ENCODE results near the gene ZFPM1.
A peak's percentile ranks its signal among the peaks of the same experiment; 100 is the strongest.
"Not testable (repeated sequence)": the region's sequence is repeated elsewhere in the genome, so short reads cannot be mapped to it uniquely, and the experiment has no call there.

ZFPM1 gene

GRCh38 chr16:88466175-88466862 lies 13.2 kb downstream of the ZFPM1 start:
- no peak for DNase-seq (ENCODE audit: low spot score)

- no peak for DNase-seq (ENCODE audit: low spot score)
Observed at GRCh38 chr16:88466949-88467348, 13.9 kb downstream of the ZFPM1 start.

- no peak for DNase-seq (ENCODE audit: low spot score)
Observed at GRCh38 chr16:88467541-88467944, 14.5 kb downstream of the ZFPM1 start.

GRCh38 chr16:88468275-88469129 lies 15.4 kb downstream of the ZFPM1 start:
- peak; percentile 84 for DNase-seq (ENCODE audit: low spot score)

DNA sequence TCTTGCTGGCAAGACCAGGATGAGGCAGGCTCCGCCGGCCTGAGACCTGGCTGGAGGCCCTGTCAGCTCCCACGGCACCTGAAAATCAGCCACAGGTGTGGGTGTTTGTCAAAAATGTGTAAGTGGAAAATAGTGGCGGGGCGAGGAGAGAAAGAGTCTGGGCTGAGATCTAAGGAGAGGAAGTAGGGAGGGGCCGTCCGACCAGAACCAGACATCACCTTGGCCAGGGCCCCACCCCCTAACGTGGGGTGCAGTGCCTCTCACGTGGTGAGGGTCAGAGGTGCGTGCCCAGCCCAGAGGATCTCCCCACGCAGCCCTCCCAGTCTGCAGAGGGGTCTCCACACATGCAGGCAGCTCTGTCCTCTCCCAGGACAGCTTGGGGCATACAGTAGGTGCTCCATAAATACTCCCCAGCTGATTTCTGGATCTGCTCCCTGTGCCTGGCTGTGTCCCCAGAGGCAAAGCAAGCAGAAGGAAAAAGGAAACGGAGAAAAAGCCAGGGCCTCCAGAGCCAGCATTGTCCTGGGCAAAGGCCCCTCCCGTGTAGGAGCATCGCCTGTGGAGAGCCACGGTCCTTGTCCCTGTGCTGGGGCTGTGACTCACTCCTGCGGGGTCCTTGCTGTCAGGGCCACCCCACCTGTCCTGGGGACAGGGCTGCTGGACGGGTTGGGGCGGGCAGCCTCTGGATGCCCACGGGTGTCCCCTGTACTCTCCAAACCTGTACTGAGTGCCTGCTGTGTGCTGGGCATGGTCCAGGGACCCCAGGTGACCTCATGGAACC lies 16.7 kb downstream of the ZFPM1 start:
- no peak for DNase-seq (ENCODE audit: low spot score)

DNA sequence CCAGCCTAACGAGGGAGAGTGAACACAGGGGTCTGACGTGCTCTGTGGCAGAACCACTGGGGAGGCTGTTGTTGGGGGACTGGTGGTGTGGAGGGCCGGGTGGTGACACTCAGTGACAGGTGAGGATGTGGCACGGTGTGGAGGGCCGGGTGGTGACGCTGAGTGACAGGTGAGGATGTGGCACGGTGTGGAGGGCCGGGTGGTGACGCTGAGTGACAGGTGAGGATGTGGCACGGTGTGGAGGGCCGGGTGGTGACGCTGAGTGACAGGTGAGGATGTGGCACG lies 17.3 kb downstream of the ZFPM1 start:
- not testable (repeated sequence) for DNase-seq (ENCODE audit: low spot score)

- not testable (repeated sequence) for DNase-seq (ENCODE audit: low spot score)
Observed at GRCh38 chr16:88470696-88471095, 17.6 kb downstream of the ZFPM1 start.

DNA sequence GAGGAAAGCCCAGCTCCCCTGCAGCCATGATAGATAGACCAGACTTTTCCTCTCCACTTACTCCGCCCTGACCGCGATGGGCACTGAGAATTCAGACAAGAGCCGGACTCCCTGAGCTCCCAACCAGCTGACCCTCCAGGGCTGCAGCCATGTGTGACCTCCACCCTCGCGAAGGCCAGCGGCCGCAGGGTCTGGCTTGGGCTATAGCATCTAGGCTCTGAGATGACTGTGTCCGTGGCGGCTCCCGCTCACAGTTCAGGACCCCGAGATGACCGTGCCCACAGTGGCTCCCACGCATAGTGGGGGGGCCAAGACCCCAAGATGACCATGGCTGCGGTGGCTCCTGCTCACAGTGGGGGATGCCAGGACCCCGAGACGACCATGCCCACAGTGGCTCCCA lies 18.0 kb downstream of the ZFPM1 start:
- DNase-seq (ENCODE audit: low spot score): no peak

- DNase-seq (ENCODE audit: low spot score): no peak
Observed at GRCh38 chr16:88471575-88471974, 18.5 kb downstream of the ZFPM1 start.

GRCh38 chr16:88472069-88472468 lies 19.0 kb downstream of the ZFPM1 start:
- no peak for DNase-seq (ENCODE audit: low spot score)

- DNase-seq (ENCODE audit: low spot score): no peak
Observed at GRCh38 chr16:88472637-88473205, 19.6 kb downstream of the ZFPM1 start.

GRCh38 chr16:88473666-88474534 lies 20.8 kb downstream of the ZFPM1 start:
- DNase-seq (ENCODE audit: low spot score): no peak

DNA sequence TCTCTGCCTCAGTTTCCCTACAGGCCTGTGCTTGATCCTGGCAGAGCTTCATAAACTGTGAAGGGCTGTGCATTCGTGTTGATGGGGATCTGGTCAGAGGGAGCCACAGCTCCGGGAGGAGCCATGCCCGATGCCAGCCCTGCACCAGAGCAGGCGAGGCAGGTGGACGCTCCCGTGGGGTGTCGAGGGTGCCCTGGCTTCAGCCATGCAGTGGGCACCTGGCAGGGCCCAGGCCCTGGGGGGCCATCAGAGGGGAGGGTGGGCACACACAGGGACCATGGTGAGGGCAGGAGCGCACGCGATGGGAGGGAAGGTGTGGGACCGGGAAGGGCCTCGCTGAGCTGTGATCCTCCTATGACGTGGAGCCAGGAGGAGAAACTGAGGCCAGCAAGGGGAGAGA lies 22.0 kb downstream of the ZFPM1 start:
- no peak for DNase-seq (ENCODE audit: low spot score)

DNA sequence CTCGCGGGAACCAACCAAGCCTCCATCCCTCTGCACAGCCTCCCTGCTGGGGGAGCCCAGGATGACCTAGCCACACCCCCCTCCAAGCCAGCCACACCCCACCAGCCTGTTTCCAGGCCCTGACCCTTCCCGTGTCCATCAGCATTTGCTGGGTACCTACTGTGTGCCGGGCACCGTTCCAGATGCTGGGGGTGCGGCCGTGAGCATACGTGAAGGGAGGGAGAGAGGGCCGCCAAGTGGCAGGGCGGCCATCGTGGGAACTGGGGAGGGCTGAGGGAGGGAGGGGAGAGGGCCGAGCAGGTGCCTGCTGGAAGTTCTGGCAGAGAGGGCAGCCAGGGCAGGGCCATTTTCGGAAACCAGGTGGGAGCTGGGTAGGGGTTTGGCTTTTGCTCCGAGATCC lies 23.1 kb downstream of the ZFPM1 start:
- no peak for DNase-seq (ENCODE audit: low spot score)

GRCh38 chr16:88476817-88477397 lies 23.8 kb downstream of the ZFPM1 start:
- no peak for DNase-seq (ENCODE audit: low spot score)

- no peak for DNase-seq (ENCODE audit: low spot score)
Observed at GRCh38 chr16:88477631-88478519, 24.8 kb downstream of the ZFPM1 start.

DNA sequence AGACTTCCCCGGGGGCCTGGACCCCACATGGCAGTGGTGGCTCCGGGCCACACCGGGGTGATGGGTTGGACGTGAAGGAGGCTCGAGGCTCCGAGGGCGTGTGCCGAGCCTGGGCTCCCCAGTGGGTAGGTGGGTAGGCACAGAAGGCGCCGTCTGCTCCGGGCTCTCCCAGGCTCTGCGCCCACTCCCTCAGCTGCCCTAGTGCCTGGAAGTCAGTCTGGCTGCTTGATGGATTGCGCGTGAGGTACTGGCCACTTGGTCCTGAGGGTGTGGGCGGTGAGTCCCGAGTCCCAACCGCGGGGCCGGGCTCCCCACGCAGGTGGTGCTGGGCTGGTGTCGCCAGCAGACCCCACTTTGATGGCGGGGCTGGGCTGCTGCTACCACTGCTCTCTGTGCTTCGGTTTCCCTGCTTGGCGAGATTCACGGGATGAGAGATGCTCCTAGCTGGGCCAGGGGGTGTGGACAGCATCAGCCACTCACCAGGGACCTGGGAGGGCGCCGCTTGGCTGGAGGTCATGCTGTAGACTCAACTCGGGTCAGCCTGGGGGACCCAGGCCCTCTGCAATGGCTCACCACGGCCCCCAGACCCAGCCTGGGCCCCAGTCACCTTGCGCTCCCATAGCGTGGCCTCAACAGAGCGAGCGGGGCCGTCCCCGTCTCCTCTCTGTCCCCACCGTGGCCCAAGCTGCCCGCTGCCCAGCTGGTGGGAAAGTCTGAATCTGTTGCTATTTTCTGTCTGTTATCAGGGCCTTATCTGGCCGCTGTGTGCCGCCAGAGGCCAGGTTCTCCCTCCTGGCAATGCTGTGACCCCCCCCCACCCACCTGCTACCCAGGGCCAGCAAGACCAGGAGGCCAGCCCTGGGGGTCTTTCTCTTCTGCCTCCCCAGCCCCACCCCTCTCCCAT lies 26.1 kb downstream of the ZFPM1 start:
- DNase-seq (ENCODE audit: low spot score): no peak

GRCh38 chr16:88479793-88480760 lies 27.0 kb downstream of the ZFPM1 start:
- no peak for DNase-seq (ENCODE audit: low spot score)
